ENCODE data around the gene ORC2. TPM values are rescaled to one million over a fixed set of nuclear protein-coding genes. Genes with fewer than 3 reads are reported as not detected.

ORC2 gene
- total RNA-seq, 1 experiment from 2014 or later = 38.5 TPM

DNA sequence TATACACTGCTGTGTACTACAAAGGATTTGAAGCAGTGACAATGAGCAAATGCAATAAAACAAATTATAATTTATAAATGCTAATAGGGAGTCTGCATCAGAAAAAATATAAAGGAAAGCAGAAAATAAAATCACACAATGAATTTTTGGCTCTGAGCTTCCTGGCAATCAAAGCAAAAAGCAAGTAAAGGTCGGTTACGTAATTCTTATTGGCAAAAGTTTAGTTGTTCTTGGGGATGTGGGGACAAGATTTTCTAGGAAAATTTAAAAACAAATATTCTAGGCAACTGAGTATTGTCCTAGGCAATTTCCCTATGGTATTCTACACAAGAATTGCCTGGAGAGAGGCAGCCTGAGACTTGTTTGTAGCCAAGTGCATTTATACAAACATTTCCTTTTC lies 1.8 kb downstream of the ORC2 start:
- Histone ChIP-seq H3K4me3 (ENCODE audit: low read length) (peak overlapping the region; percentile 73), H4K20me1 (ENCODE audit: insufficient read depth, low read depth, low read length) (no peaks in the 10 kb centered on the region; the same call in 1 of the 2 replicates), H3K4me2 (ENCODE audit: low read depth, low read length, poor library complexity, severe bottlenecking) (peak overlapping the region; percentile 82), H3K79me2 (ENCODE audit: low read length) (peaks cover 86% of the 10 kb centered on the region), H3K9me2 (replicated peaks; ENCODE audit: insufficient read depth, low read length) (no peaks in the 10 kb centered on the region), H3K36me3 (ENCODE audit: insufficient read depth, low read length) (peaks cover 38% of the 10 kb centered on the region), H3K27ac (ENCODE audit: low read length) (no peak overlapping the region; the same call in 1 of the 2 replicates), H3K27me3 (ENCODE audit: low read length) (no peaks in the 10 kb centered on the region), H3K9ac (ENCODE audit: low read length) (peak overlapping the region; percentile 83), H3K4me1 (ENCODE audit: low read length) (peaks cover 36% of the 10 kb centered on the region), H2AFZ (ENCODE audit: low read length) (no peak overlapping the region), H3K9me3 (ENCODE audit: low read length) (no peaks in the 10 kb centered on the region)
- DNase-seq = no peak

DNA sequence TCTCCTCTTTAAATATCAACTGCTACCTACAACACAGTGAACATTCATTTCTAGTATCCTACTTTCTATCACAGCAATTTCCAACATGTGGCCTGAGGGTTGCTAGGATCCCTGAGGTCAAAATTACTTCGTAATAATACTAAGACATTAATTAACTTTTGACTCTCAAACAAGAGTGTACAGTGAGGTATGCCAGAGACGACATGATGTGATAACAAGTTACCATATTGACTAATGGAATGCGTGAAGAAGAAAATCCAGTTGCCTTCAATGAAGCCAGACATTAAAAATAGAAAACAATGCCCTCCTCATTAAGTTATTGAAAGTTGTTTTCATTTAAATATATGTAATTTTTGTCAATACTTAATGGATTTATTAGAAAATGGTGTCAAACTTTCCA lies 13.1 kb downstream of the ORC2 start:
- Histone ChIP-seq H3K9ac (ENCODE audit: low read length) (no peak overlapping the region), H3K79me2 (ENCODE audit: low read length) (peaks cover 15% of the 10 kb centered on the region; the same call in 1 of the 2 replicates), H3K27me3 (ENCODE audit: low read length) (no peaks in the 10 kb centered on the region), H4K20me1 (ENCODE audit: insufficient read depth, low read depth, low read length) (no peaks in the 10 kb centered on the region), H3K9me2 (replicated peaks; ENCODE audit: insufficient read depth, low read length) (no peaks in the 10 kb centered on the region), H2AFZ (ENCODE audit: low read length) (no peak overlapping the region), H3K4me2 (ENCODE audit: low read depth, low read length, poor library complexity, severe bottlenecking) (no peak overlapping the region), H3K36me3 (ENCODE audit: insufficient read depth, low read length) (peaks cover 59% of the 10 kb centered on the region), H3K4me3 (ENCODE audit: low read length) (no peak overlapping the region), H3K4me1 (ENCODE audit: low read length) (no peaks in the 10 kb centered on the region), H3K9me3 (ENCODE audit: low read length) (no peaks in the 10 kb centered on the region), H3K27ac (ENCODE audit: low read length) (no peak overlapping the region)
- DNase-seq = no peak

DNA sequence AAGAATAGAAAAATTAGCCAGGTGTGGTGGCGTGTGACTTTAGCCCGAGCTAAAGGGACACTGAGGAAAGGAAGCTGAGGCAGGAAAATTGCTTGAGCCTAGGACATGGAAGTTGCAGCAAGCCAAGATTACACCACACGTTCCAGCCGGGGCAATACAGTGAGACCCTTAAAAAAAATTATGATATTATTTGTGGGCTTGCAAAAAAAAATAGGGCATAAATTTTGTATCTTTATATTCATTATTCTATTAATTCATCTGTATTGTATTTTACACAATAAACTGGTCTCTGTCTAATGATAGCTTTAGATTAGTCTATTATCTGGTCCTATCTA lies 18.1 kb downstream of the ORC2 start:
- H3K4me2 ChIP-seq (ENCODE audit: low read depth, low read length, poor library complexity, severe bottlenecking) = no peak overlapping the region
- H3K27ac ChIP-seq (ENCODE audit: low read length) = no peak overlapping the region
- no peaks in the 10 kb centered on the region for H3K9me2 ChIP-seq (replicated peaks; ENCODE audit: insufficient read depth, low read length)
- no peak overlapping the region for H2AFZ ChIP-seq (ENCODE audit: low read length)
- no peak overlapping the region for H3K9ac ChIP-seq (ENCODE audit: low read length)
- H3K4me1 ChIP-seq (ENCODE audit: low read length) = no peaks in the 10 kb centered on the region
- H3K9me3 ChIP-seq (ENCODE audit: low read length) = no peaks in the 10 kb centered on the region
- H3K4me3 ChIP-seq (ENCODE audit: low read length) = no peak overlapping the region
- no peaks in the 10 kb centered on the region for H4K20me1 ChIP-seq (ENCODE audit: insufficient read depth, low read depth, low read length)
- DNase-seq = no peak
- no peaks in the 10 kb centered on the region for H3K27me3 ChIP-seq (ENCODE audit: low read length)
- peaks cover 63% of the 10 kb centered on the region; the same call in 1 of the 2 replicates for H3K36me3 ChIP-seq (ENCODE audit: insufficient read depth, low read length)
- 0 out of 2 replicates have a peak, but pooled peaks cover 4% of the 10 kb centered on the region for H3K79me2 ChIP-seq (ENCODE audit: low read length)

DNA sequence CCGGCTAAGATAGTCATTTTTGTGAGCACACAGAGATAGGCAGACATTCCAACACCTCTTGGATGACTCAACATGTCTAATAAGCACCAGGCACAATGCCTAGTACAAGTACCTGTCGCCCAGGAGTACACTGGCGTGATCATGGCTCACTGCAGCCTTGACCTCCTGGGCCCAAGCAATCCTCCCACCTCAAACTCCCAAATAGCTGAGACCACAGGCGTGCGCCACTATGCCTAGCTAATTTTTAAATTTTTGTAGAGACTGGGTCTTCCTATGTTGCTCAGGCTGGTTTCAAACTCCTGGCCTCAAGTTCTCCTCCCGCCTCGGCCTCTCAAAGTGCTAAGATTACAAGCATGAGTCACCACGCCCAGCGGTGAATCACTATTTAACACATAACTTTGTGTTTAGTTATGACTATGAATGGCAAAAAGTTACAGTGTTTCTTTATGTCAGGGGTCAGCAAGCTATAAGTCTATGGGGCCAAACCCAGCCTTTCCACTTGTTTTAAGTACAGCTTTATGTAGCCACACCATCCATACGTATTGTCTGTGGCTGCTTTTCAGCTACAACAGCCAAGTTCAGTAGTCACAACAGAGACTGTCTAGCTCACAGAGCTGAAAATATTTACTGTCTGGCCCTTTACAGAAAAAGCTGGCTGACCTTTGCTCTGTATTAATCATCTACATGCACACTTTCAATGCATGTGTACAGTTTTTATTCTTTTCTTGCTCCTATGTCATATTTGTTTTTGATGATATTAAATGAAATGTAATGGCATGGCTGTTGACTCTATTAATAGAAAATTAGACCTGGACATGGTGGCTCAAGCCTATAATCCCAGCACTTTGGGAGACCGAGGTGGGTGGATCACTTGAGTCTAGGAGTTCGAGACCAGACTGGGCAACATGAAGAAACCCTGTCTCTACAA lies 18.7 kb downstream of the ORC2 start:
- no peak overlapping the region for H3K27ac ChIP-seq (ENCODE audit: low read length)
- H3K4me1 ChIP-seq (ENCODE audit: low read length) = no peaks in the 10 kb centered on the region
- H3K9me3 ChIP-seq (ENCODE audit: low read length) = no peaks in the 10 kb centered on the region
- no peaks in the 10 kb centered on the region for H3K9me2 ChIP-seq (replicated peaks; ENCODE audit: insufficient read depth, low read length)
- H3K36me3 ChIP-seq (ENCODE audit: insufficient read depth, low read length) = peaks cover 62% of the 10 kb centered on the region; the same call in 1 of the 2 replicates
- no peak overlapping the region for H3K9ac ChIP-seq (ENCODE audit: low read length)
- no peaks in the 10 kb centered on the region for H3K27me3 ChIP-seq (ENCODE audit: low read length)
- no peak overlapping the region for H3K4me2 ChIP-seq (ENCODE audit: low read depth, low read length, poor library complexity, severe bottlenecking)
- H2AFZ ChIP-seq (ENCODE audit: low read length) = no peak overlapping the region
- H4K20me1 ChIP-seq (ENCODE audit: insufficient read depth, low read depth, low read length) = no peaks in the 10 kb centered on the region
- H3K79me2 ChIP-seq (ENCODE audit: low read length) = 0 out of 2 replicates have a peak, but pooled peaks cover 9% of the 10 kb centered on the region
- no peak for DNase-seq
- no peak overlapping the region for H3K4me3 ChIP-seq (ENCODE audit: low read length)

DNA sequence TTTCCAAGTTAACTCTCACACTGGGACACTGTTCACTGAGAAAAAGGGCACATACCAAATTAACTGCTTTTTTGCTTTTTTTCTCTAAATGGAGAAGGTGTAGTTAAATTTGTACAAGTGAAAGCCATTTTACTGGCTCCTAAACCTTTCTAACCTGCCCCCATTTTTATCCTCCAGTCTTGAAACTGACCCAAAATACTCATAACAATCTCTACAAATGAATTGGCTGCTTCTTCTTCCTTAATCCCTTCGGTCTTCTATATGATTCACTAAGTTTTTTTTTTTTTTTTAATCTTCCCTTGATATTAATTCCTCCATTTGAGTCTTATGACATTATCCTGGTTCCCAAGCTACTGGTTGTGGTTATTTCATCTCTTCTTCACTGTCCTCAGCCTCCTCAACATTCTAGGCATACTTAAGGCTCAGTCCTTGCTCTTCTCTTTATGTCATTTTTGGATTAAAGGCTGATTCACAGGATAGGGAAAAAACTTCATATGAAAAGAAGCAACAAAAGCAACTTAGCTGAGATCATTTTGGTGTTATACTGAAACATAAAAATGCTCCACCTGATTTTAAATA lies 19.8 kb downstream of the ORC2 start:
- Histone ChIP-seq H3K79me2 (ENCODE audit: low read length) (0 out of 2 replicates have a peak, but pooled peaks cover 12% of the 10 kb centered on the region), H3K9me2 (replicated peaks; ENCODE audit: insufficient read depth, low read length) (no peaks in the 10 kb centered on the region), H4K20me1 (ENCODE audit: insufficient read depth, low read depth, low read length) (no peaks in the 10 kb centered on the region), H3K9ac (ENCODE audit: low read length) (no peak overlapping the region), H3K36me3 (ENCODE audit: insufficient read depth, low read length) (peaks cover 63% of the 10 kb centered on the region; the same call in 1 of the 2 replicates), H3K9me3 (ENCODE audit: low read length) (no peaks in the 10 kb centered on the region), H3K4me3 (ENCODE audit: low read length) (no peak overlapping the region), H3K27ac (ENCODE audit: low read length) (no peak overlapping the region), H2AFZ (ENCODE audit: low read length) (no peak overlapping the region), H3K27me3 (ENCODE audit: low read length) (no peaks in the 10 kb centered on the region), H3K4me2 (ENCODE audit: low read depth, low read length, poor library complexity, severe bottlenecking) (no peak overlapping the region), H3K4me1 (ENCODE audit: low read length) (no peaks in the 10 kb centered on the region)
- DNase-seq = no peak

DNA sequence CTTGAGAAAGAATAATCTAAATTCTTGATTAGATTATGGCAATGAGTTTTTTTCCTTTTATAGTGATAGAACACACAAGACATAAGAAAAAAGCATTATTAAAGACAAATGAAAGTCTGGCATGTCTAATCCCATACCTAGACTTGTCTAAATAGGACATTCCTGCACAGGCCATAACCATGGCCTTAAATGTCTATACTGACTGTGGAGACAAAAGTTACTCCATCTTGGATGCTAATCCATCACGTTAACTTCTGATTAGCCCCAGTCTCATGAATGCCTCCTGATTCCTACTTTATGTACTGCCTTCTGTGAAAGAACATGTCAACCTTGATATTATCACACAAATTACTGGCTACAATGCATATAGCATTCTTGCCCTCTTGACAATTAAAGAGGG lies 23.6 kb downstream of the ORC2 start:
- Histone ChIP-seq H3K4me2 (ENCODE audit: low read depth, low read length, poor library complexity, severe bottlenecking) (no peak overlapping the region), H3K4me3 (ENCODE audit: low read length) (no peak overlapping the region), H3K36me3 (ENCODE audit: insufficient read depth, low read length) (peaks cover 54% of the 10 kb centered on the region; the same call in 1 of the 2 replicates), H3K27me3 (ENCODE audit: low read length) (no peaks in the 10 kb centered on the region), H3K9me2 (replicated peaks; ENCODE audit: insufficient read depth, low read length) (no peaks in the 10 kb centered on the region), H4K20me1 (ENCODE audit: insufficient read depth, low read depth, low read length) (no peaks in the 10 kb centered on the region), H3K27ac (ENCODE audit: low read length) (no peak overlapping the region), H3K4me1 (ENCODE audit: low read length) (no peaks in the 10 kb centered on the region), H2AFZ (ENCODE audit: low read length) (no peak overlapping the region), H3K9me3 (ENCODE audit: low read length) (no peaks in the 10 kb centered on the region), H3K79me2 (ENCODE audit: low read length) (0 out of 2 replicates have a peak, but pooled peaks cover 15% of the 10 kb centered on the region), H3K9ac (ENCODE audit: low read length) (no peak overlapping the region)
- DNase-seq = no peak

DNA sequence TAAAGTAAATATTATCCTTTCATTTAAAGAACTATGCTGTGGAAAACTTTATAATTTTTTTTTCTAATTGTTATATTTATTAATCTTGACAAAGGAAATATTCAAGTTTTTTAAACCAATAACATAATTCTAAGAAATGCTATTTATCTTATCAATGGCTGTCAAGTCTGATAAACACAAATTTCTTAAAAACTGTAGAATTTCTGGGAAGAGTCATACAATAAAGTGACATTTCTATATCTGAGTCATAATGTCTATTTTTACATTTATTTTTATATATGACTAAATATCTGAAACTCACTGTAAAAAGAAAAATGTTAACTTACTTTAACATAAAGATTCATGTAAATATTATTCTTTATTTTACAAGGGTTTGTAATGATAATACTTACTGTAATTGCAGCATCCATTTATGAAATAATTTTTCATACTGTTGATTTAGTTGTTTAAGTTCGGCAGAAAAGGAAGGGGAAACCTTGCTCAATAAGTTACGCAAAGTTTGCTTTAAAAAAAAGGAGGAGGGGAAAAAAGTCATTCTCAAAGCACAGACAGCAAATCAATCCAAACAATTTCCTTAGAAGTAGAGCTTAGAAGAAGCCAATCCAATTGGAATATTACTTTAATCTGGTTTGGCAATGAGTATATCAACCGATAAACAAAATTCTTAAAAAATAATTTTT lies 32.4 kb downstream of the ORC2 start:
- Histone ChIP-seq H3K36me3 (ENCODE audit: insufficient read depth, low read length) (peaks cover 59% of the 10 kb centered on the region), H3K27me3 (ENCODE audit: low read length) (no peaks in the 10 kb centered on the region), H2AFZ (ENCODE audit: low read length) (no peak overlapping the region), H3K4me3 (ENCODE audit: low read length) (no peak overlapping the region), H3K27ac (ENCODE audit: low read length) (no peak overlapping the region), H3K79me2 (ENCODE audit: low read length) (0 out of 2 replicates have a peak, but pooled peaks cover 4% of the 10 kb centered on the region), H3K4me1 (ENCODE audit: low read length) (no peaks in the 10 kb centered on the region), H3K9ac (ENCODE audit: low read length) (no peak overlapping the region), H3K9me2 (replicated peaks; ENCODE audit: insufficient read depth, low read length) (no peaks in the 10 kb centered on the region), H3K9me3 (ENCODE audit: low read length) (no peaks in the 10 kb centered on the region), H4K20me1 (ENCODE audit: insufficient read depth, low read depth, low read length) (no peaks in the 10 kb centered on the region), H3K4me2 (ENCODE audit: low read depth, low read length, poor library complexity, severe bottlenecking) (no peak overlapping the region)
- DNase-seq = no peak

Measured in Karpas-422 (cell line).